K562 (cell line): ENCODE measurements around the gene TIMM17B. TPM values are rescaled to one million over a fixed set of nuclear protein-coding genes. Genes with fewer than 3 reads are reported as not detected.
A peak's percentile ranks its signal among the peaks of the same experiment; 100 is the strongest.

Experiments
- FOXK2 ChIP-seq, 2 experiments: fragments of 450-650 bp; IDR thresholded peaks in 1 of 2; conservative IDR thresholded peaks in 1 of 2; 2 replicates each; pipeline ENCODE4 v1.6.1; 2016; ENCODE audit warnings: low read depth in 2 of 2, mild to moderate bottlenecking in 1 of 2
- HDAC1 ChIP-seq, 2 experiments: fragments of 450-650 bp; IDR thresholded peaks; 2 replicates each; pipeline ENCODE4 v1.6.1; 2016 to 2017; ENCODE audit warnings: inconsistent platforms in 1 of 2, mild to moderate bottlenecking in 1 of 2, moderate library complexity in 1 of 2
- KAT2B ChIP-seq: IDR thresholded peaks from one replicate; pipeline ENCODE4 v1.6.1; 2012; ENCODE audit warnings: low read depth, mild to moderate bottlenecking, control low read depth, inconsistent platforms, low read length, moderate library complexity
- MEIS2 ChIP-seq: fragments of 450-650 bp; IDR thresholded peaks from 2 replicates; pipeline ENCODE4 v1.6.1; 2014; ENCODE audit warnings: mild to moderate bottlenecking; ENCODE audit not compliant: partially characterized antibody
- MTF1 ChIP-seq: fragments of 250-450 bp; sonication (Bioruptor Pico); IDR thresholded peaks from 2 replicates; pipeline ENCODE4 v1.9.0; 2021; ENCODE audit warnings: moderate library complexity, mild to moderate bottlenecking, inconsistent platforms, borderline replicate concordance
- NRF1 ChIP-seq, 2 experiments: fragments of 450-650 bp; IDR thresholded peaks in 1 of 2; conservative IDR thresholded peaks in 1 of 2; 2 replicates each; pipeline ENCODE4 v1.6.1; 2014; ENCODE audit warnings: mild to moderate bottlenecking in 2 of 2
- polyA plus RNA-seq, 8 experiments: library from polyadenylated mRNA; depleted of rRNA in 4 of 8; stranded (reverse) in 5 of 8; unstranded in 3 of 8; fragments of >200 nt; fragmentation: Nextera tagmentation in 2 of 8; fragmentation: Illumina TruSeq in 1 of 8; extraction: Ambion mirVana in 2 of 8; extraction: Trizol in 1 of 8; gene quantifications; 2 replicates each; pipeline versions ENCODE4 v1.2.1 to v1.2.3, GENCODE V29; 2011 to 2014; ENCODE audit warnings: inconsistent platforms in 1 of 8, missing spikeins in 1 of 8
- total RNA-seq, 7 experiments: library from RNA; depleted of rRNA in 6 of 7; stranded (reverse); fragments of >200 nt in 6 of 7; fragmentation: Illumina TruSeq in 2 of 7; extraction: Trizol in 2 of 7; gene quantifications; 2 replicates each; pipeline versions ENCODE4 v1.2.1 to v1.2.3, GENCODE V29; 2011 to 2021; ENCODE audit warnings: low replicate concordance in 1 of 7
- TF ChIP-seq, protein P1 (sequence below), 2 experiments: fragments of 450-650 bp in 1 of 2; sonication (generic) in 1 of 2; formaldehyde crosslinking in 1 of 2; IDR thresholded peaks; 2 replicates each; pipeline versions ENCODE4 v1.7.1 to v1.9.0; 2016 to 2022; ENCODE audit warnings: inconsistent platforms in 1 of 2, mild to moderate bottlenecking in 1 of 2, missing genetic modification reagents in 1 of 2
- TF ChIP-seq, protein P2 (sequence below): sonication (generic); formaldehyde crosslinking; IDR thresholded peaks from 2 replicates; pipeline ENCODE4 v1.8.0; 2022; ENCODE audit warnings: missing genetic modification reagents, mild to moderate bottlenecking, moderate library complexity, borderline replicate concordance
- TF ChIP-seq, protein P3 (sequence below): fragments of 250-450 bp; sonication (Bioruptor Pico); IDR thresholded peaks from 2 replicates; pipeline ENCODE4 v1.8.0; 2022; ENCODE audit warnings: moderate library complexity, mild to moderate bottlenecking, inconsistent platforms
- TF ChIP-seq, protein P4 (sequence below): sonication (generic); formaldehyde crosslinking; IDR thresholded peaks from 2 replicates; pipeline ENCODE4 v1.8.0; 2023; ENCODE audit warnings: mild to moderate bottlenecking, missing genetic modification reagents

TIMM17B gene
- total and polyA plus RNA-seq, 9 of the 15 experiments (the other 6 are each of a cell fraction or from before 2014, with no cell fraction given) = 9.9 to 184 (median 115) TPM

DNA sequence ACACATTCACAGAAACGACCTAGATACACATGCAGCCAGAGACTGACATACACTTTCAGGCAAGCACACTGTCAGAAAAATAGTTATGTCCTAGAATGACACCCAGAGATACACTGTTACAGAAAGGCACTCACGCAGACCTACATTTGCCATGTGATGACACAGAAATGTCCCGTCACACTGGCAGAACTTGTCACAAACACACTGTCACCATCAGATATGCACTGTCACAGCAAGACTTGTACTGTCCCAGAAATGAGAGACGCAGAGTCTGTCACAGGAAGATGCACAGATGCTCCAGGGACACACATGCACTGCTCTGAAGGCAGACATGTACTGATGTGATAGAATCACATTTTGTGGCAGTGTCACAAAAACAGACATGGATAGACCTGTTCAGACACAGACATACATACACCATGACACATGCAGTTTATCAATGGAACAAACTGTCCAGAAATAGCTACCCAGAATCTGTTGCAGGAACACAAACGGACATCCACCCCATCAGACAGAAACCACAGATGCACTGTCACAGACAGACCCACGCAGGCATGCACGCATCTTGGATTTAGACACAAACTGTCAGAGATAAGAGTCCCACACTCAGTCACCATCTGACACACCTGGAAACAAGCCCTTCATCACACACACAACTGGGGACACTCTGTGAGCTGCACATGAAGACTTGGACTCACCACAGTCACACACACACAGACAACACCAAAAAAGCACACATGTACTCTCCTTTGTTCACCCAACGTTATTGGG is 22.6 kb upstream of the TIMM17B start (continued):
- TF ChIP-seq, protein P1, sequence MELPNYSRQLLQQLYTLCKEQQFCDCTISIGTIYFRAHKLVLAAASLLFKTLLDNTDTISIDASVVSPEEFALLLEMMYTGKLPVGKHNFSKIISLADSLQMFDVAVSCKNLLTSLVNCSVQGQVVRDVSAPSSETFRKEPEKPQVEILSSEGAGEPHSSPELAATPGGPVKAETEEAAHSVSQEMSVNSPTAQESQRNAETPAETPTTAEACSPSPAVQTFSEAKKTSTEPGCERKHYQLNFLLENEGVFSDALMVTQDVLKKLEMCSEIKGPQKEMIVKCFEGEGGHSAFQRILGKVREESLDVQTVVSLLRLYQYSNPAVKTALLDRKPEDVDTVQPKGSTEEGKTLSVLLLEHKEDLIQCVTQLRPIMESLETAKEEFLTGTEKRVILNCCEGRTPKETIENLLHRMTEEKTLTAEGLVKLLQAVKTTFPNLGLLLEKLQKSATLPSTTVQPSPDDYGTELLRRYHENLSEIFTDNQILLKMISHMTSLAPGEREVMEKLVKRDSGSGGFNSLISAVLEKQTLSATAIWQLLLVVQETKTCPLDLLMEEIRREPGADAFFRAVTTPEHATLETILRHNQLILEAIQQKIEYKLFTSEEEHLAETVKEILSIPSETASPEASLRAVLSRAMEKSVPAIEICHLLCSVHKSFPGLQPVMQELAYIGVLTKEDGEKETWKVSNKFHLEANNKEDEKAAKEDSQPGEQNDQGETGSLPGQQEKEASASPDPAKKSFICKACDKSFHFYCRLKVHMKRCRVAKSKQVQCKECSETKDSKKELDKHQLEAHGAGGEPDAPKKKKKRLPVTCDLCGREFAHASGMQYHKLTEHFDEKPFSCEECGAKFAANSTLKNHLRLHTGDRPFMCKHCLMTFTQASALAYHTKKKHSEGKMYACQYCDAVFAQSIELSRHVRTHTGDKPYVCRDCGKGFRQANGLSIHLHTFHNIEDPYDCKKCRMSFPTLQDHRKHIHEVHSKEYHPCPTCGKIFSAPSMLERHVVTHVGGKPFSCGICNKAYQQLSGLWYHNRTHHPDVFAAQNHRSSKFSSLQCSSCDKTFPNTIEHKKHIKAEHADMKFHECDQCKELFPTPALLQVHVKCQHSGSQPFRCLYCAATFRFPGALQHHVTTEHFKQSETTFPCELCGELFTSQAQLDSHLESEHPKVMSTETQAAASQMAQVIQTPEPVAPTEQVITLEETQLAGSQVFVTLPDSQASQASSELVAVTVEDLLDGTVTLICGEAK (IDR thresholded peaks at IDR 0.05) = no peak
- TF ChIP-seq, protein P1 (CRISPR knock-in tag; IDR thresholded peaks at IDR 0.05) = no peak
- TF ChIP-seq NRF1 (conservative IDR thresholded peaks at IDR 0.05 in 1 of 2, IDR thresholded peaks at IDR 0.05 in 1 of 2) (peak; percentile 24 to 32; a peak in 3 of 4 replicates), HDAC1 (IDR thresholded peaks at IDR 0.05) (peak in 1 of 2 experiments; percentile 75; a peak in 2 of 4 replicates), MTF1 (no peak), KAT2B (no peak), FOXK2 (conservative IDR thresholded peaks at IDR 0.05 in 1 of 2, IDR thresholded peaks at IDR 0.05 in 1 of 2; ENCODE audit: low read depth in 2 of 2) (0 out of 4 replicates have a peak, but pooled peaks of 1 of the 2 experiments have one; percentile 13), MEIS2 (peak; percentile 57)
- TF ChIP-seq, protein P2, sequence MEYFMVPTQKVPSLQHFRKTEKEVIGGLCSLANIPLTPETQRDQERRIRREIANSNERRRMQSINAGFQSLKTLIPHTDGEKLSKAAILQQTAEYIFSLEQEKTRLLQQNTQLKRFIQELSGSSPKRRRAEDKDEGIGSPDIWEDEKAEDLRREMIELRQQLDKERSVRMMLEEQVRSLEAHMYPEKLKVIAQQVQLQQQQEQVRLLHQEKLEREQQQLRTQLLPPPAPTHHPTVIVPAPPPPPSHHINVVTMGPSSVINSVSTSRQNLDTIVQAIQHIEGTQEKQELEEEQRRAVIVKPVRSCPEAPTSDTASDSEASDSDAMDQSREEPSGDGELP (CRISPR knock-in tag) = 0 out of 2 replicates have a peak, but pooled peaks have one; percentile 32
- TF ChIP-seq, protein P3, sequence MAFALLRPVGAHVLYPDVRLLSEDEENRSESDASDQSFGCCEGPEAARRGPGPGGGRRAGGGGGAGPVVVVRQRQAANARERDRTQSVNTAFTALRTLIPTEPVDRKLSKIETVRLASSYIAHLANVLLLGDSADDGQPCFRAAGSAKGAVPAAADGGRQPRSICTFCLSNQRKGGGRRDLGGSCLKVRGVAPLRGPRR (CRISPR knock-in tag) = 0 out of 2 replicates have a peak, but pooled peaks have one; percentile 25
- TF ChIP-seq, protein P4, sequence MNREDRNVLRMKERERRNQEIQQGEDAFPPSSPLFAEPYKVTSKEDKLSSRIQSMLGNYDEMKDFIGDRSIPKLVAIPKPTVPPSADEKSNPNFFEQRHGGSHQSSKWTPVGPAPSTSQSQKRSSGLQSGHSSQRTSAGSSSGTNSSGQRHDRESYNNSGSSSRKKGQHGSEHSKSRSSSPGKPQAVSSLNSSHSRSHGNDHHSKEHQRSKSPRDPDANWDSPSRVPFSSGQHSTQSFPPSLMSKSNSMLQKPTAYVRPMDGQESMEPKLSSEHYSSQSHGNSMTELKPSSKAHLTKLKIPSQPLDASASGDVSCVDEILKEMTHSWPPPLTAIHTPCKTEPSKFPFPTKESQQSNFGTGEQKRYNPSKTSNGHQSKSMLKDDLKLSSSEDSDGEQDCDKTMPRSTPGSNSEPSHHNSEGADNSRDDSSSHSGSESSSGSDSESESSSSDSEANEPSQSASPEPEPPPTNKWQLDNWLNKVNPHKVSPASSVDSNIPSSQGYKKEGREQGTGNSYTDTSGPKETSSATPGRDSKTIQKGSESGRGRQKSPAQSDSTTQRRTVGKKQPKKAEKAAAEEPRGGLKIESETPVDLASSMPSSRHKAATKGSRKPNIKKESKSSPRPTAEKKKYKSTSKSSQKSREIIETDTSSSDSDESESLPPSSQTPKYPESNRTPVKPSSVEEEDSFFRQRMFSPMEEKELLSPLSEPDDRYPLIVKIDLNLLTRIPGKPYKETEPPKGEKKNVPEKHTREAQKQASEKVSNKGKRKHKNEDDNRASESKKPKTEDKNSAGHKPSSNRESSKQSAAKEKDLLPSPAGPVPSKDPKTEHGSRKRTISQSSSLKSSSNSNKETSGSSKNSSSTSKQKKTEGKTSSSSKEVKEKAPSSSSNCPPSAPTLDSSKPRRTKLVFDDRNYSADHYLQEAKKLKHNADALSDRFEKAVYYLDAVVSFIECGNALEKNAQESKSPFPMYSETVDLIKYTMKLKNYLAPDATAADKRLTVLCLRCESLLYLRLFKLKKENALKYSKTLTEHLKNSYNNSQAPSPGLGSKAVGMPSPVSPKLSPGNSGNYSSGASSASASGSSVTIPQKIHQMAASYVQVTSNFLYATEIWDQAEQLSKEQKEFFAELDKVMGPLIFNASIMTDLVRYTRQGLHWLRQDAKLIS (CRISPR knock-in tag) = 0 out of 2 replicates have a peak, but pooled peaks have one; percentile 60
